H9 (cell line): ENCODE measurements around the gene ANO3. TPM values are rescaled to one million over a fixed set of nuclear protein-coding genes. Genes with fewer than 3 reads are reported as not detected.

Source experiments
- DNase-seq: peaks from one replicate; pipeline ENCODE4 v3.0.0-alpha.2; 2017
- H2AFZ ChIP-seq: one replicate; pipeline ENCODE4 v1.6.1; 2013; ENCODE audit warnings: mild to moderate bottlenecking, low read length, control low read depth, moderate library complexity
- H2AK5ac ChIP-seq: 2 replicates; pipeline ENCODE4 v1.6.1; 2013; ENCODE audit warnings: low read length, control low read depth, mixed read lengths; ENCODE audit not compliant: insufficient read length
- H2BK120ac ChIP-seq: one replicate; pipeline ENCODE4 v1.6.1; 2013; ENCODE audit warnings: low read depth, mild to moderate bottlenecking, low read length, control low read depth, inconsistent platforms; ENCODE audit not compliant: poor library complexity, severe bottlenecking
- H2BK12ac ChIP-seq: 2 replicates; pipeline ENCODE4 v1.6.1; 2013; ENCODE audit warnings: low read length, control low read depth, mixed read lengths, low read depth; ENCODE audit not compliant: insufficient read length
- H2BK15ac ChIP-seq: 2 replicates; pipeline ENCODE4 v1.6.1; 2013; ENCODE audit warnings: low read depth, low read length, control low read depth
- H2BK20ac ChIP-seq: one replicate; pipeline ENCODE4 v1.6.1; 2013; ENCODE audit warnings: low read depth, mild to moderate bottlenecking, low read length, control low read depth, inconsistent platforms; ENCODE audit not compliant: poor library complexity, severe bottlenecking
- H2BK5ac ChIP-seq: 2 replicates; pipeline ENCODE4 v1.6.1; 2013; ENCODE audit warnings: low read length, control low read depth, mixed read lengths; ENCODE audit not compliant: insufficient read length
- H3K14ac ChIP-seq: 2 replicates; pipeline ENCODE4 v1.6.1; 2013; ENCODE audit warnings: low read length, control low read depth; ENCODE audit not compliant: insufficient read depth
- H3K18ac ChIP-seq: 2 replicates; pipeline ENCODE4 v1.6.1; 2013; ENCODE audit warnings: low read depth, mild to moderate bottlenecking, mixed read lengths, low read length, control low read depth; ENCODE audit not compliant: insufficient read length
- H3K23ac ChIP-seq: 2 replicates; pipeline ENCODE4 v1.6.1; 2013; ENCODE audit warnings: low read length, control low read depth, mixed read lengths, low read depth; ENCODE audit not compliant: insufficient read length
- H3K23me2 ChIP-seq: 2 replicates; pipeline ENCODE4 v1.6.1; 2013; ENCODE audit warnings: low read depth, mild to moderate bottlenecking, mixed read lengths, low read length, control low read depth; ENCODE audit not compliant: insufficient read length, poor library complexity, severe bottlenecking
- H3K27ac ChIP-seq: 2 replicates; pipeline ENCODE4 v1.5.1; 2013; ENCODE audit warnings: low read length, control low read depth, mixed read lengths, low read depth; ENCODE audit not compliant: insufficient read length
- H3K27me3 ChIP-seq: 2 replicates; pipeline ENCODE4 v1.6.1; 2013; ENCODE audit warnings: low read length, control low read depth, inconsistent platforms; ENCODE audit not compliant: insufficient read depth
- H3K4ac ChIP-seq: 2 replicates; pipeline ENCODE4 v1.6.1; 2013; ENCODE audit warnings: low read depth, mild to moderate bottlenecking, control low read depth, inconsistent platforms, low read length, moderate library complexity
- H3K4me1 ChIP-seq: 2 replicates; pipeline ENCODE4 v1.6.1; 2013; ENCODE audit warnings: low read length, control low read depth, inconsistent platforms; ENCODE audit not compliant: insufficient read depth
- H3K4me2 ChIP-seq: 2 replicates; pipeline ENCODE4 v1.6.1; 2013; ENCODE audit warnings: low read length, control low read depth, mixed read lengths; ENCODE audit not compliant: insufficient read length, insufficient read depth
- H3K56ac ChIP-seq: 2 replicates; pipeline ENCODE4 v1.6.1; 2013; ENCODE audit warnings: low read depth, mild to moderate bottlenecking, mixed read lengths, low read length, control low read depth; ENCODE audit not compliant: insufficient read length
- H3K79me1 ChIP-seq: 2 replicates; pipeline ENCODE4 v1.6.1; 2013; ENCODE audit warnings: low read depth, mild to moderate bottlenecking, moderate library complexity, low read length, control low read depth, inconsistent platforms; ENCODE audit not compliant: insufficient read depth, poor library complexity, severe bottlenecking
- H3K79me2 ChIP-seq: 2 replicates; pipeline ENCODE4 v1.6.1; 2013; ENCODE audit warnings: low read length, control low read depth, inconsistent platforms; ENCODE audit not compliant: insufficient read depth
- H3K9ac ChIP-seq: 2 replicates; pipeline ENCODE4 v1.6.1; 2013; ENCODE audit warnings: low read length, control low read depth, mixed read lengths; ENCODE audit not compliant: insufficient read length; ENCODE audit errors: extremely low read depth
- H3K9me3 ChIP-seq: one replicate; pipeline ENCODE4 v1.6.1; 2013; ENCODE audit warnings: low read depth, low read length, inconsistent platforms; ENCODE audit not compliant: control insufficient read depth
- H3T11ph ChIP-seq: one replicate; pipeline ENCODE4 v1.6.1; 2013; ENCODE audit warnings: mild to moderate bottlenecking, low read length, control low read depth, inconsistent platforms
- H4K20me1 ChIP-seq: one replicate; pipeline ENCODE4 v1.6.1; 2013; ENCODE audit not compliant: control insufficient read depth, insufficient read length, insufficient read depth
- H4K5ac ChIP-seq: 2 replicates; pipeline ENCODE4 v1.6.1; 2013; ENCODE audit warnings: low read depth, mild to moderate bottlenecking, mixed read lengths, low read length, control low read depth; ENCODE audit not compliant: insufficient read length
- H4K8ac ChIP-seq: replicated peaks from 2 replicates; pipeline ENCODE4 v1.6.1; 2013; ENCODE audit warnings: low read length, control low read depth, mixed read lengths, low read depth; ENCODE audit not compliant: insufficient read length
- H4K91ac ChIP-seq: 2 replicates; pipeline ENCODE4 v1.6.1; 2013; ENCODE audit warnings: low read depth, mild to moderate bottlenecking, moderate library complexity, mixed read lengths, low read length, control low read depth; ENCODE audit not compliant: insufficient read length
- H3K27ac Mint-ChIP-seq, 3 experiments: 2 replicates in 2 of 3; 3 replicates in 1 of 3; pipeline ENCODE4 v1.8.0; 2020 to 2021; ENCODE audit warnings: mixed read lengths in 3 of 3, mild to moderate bottlenecking in 1 of 3, moderate library complexity in 1 of 3
- H3K27me3 Mint-ChIP-seq: 2 replicates; pipeline ENCODE4 v1.8.0; 2021; ENCODE audit warnings: low read depth, mild to moderate bottlenecking, moderate library complexity, mixed read lengths
- H3K36me3 Mint-ChIP-seq, 3 experiments: 2 replicates in 2 of 3; 3 replicates in 1 of 3; pipeline ENCODE4 v1.8.0; 2020 to 2021; ENCODE audit warnings: low read depth in 3 of 3, mixed read lengths in 3 of 3; ENCODE audit not compliant: insufficient read depth in 1 of 3
- H3K4me1 Mint-ChIP-seq, 2 experiments: 2 replicates each; pipeline ENCODE4 v1.8.0; 2020; ENCODE audit warnings: mixed read lengths in 2 of 2
- H3K4me3 Mint-ChIP-seq, 2 experiments: 2 replicates in 1 of 2; 3 replicates in 1 of 2; pipeline ENCODE4 v1.8.0; 2020 to 2021; ENCODE audit warnings: mild to moderate bottlenecking in 2 of 2, mixed read lengths in 2 of 2, moderate library complexity in 1 of 2
- H3K9me3 Mint-ChIP-seq, 2 experiments: 2 replicates in 1 of 2; 3 replicates in 1 of 2; pipeline ENCODE4 v1.8.0; 2020; ENCODE audit warnings: mild to moderate bottlenecking in 2 of 2, mixed read lengths in 2 of 2, moderate library complexity in 1 of 2
- CTCF ChIP-seq: fragments of 200-600 bp; sonication (generic); conservative IDR thresholded peaks from 3 replicates; pipeline ENCODE4 v1.8.0; 2021; ENCODE audit warnings: antibody characterized with exemption, mild to moderate bottlenecking
- WGBS: extraction: QIAGEN DNeasy Blood & Tissue Kit; methylation state at CpG from one replicate; pipeline ENCODE4 v1.1.7; 2013; ENCODE audit warnings: missing lambda C conversion rate, low lambda C conversion rate, mixed read lengths; ENCODE audit not compliant: insufficient read length; ENCODE audit errors: extremely low coverage; 5-methylcytosine and 5-hydroxymethylcytosine counted together
- total RNA-seq: library from RNA; stranded (reverse); gene quantifications from 2 replicates; pipeline ENCODE4 v1.2.1, GENCODE V29; 2021

ANO3 gene
- total RNA-seq, 1 experiment from 2014 or later = not detected

GRCh38 chr11:26662916-26663315 is 331.0 kb downstream of the ANO3 start:
- no peaks in the 10 kb centered on the region for H3K36me3 Mint-ChIP-seq
- no peak overlapping the region for H3K4ac ChIP-seq

More at GRCh38 chr11:26662916-26663315, 331.0 kb downstream of the ANO3 start:
- H3K9ac ChIP-seq = no peak overlapping the region
- Mint-ChIP-seq H3K4me1 (peaks cover 4 to 9% of the 10 kb centered on the region in 2 experiments), H3K27me3 (no peaks in the 10 kb centered on the region), H3K4me3 (no peak overlapping the region), H3K27ac (no peak overlapping the region), H3K9me3 (no peaks in the 10 kb centered on the region)
- H3K14ac ChIP-seq = no peak overlapping the region
- no peaks in the 10 kb centered on the region for H4K20me1 ChIP-seq
- no peak overlapping the region for H3T11ph ChIP-seq
- no peak overlapping the region for H3K27ac ChIP-seq
- no peak overlapping the region for H2AK5ac ChIP-seq
- H2BK12ac ChIP-seq = no peak overlapping the region
- H2BK5ac ChIP-seq = no peak overlapping the region
- no peak overlapping the region for H2BK15ac ChIP-seq
- no peaks in the 10 kb centered on the region for H3K4me1 ChIP-seq
- H3K79me1 ChIP-seq = no peaks in the 10 kb centered on the region
- H3K56ac ChIP-seq = no peak overlapping the region
- no peaks in the 10 kb centered on the region for H3K79me2 ChIP-seq
- TF ChIP-seq CTCF = no peak
- H2BK20ac ChIP-seq = no peak overlapping the region
- no peak for DNase-seq
- no CpG with 5 or more reads among the region's 1 CpG for WGBS
- H3K23ac ChIP-seq = no peak overlapping the region
- H2AFZ ChIP-seq = no peak overlapping the region
- no peak overlapping the region for H2BK120ac ChIP-seq
- H3K27me3 ChIP-seq = no peaks in the 10 kb centered on the region
- H3K9me3 ChIP-seq = no peaks in the 10 kb centered on the region
- H3K18ac ChIP-seq = no peak overlapping the region
- H4K5ac ChIP-seq = no peak overlapping the region
- no peak overlapping the region for H4K8ac ChIP-seq
- no peak overlapping the region for H3K4me2 ChIP-seq
- no peak overlapping the region for H4K91ac ChIP-seq
- no peaks in the 10 kb centered on the region for H3K23me2 ChIP-seq
